HEK293T (cell line): ENCODE measurements around the gene ANKS4B.

ENCODE experiments used
- CTCF ChIA-PET: fragments of 350-600 bp; formaldehyde crosslinking; extraction: SDS; loops from one replicate; lab custom pipeline; 2021; ENCODE audit warnings: antibody characterized with exemption, inconsistent platforms; lab: Yijun Ruan, JAX
- POLR2A ChIA-PET: fragments of 350-600 bp; formaldehyde crosslinking; extraction: SDS; loops from one replicate; lab custom pipeline; 2020; ENCODE audit warnings: antibody characterized with exemption, inconsistent platforms; lab: Yijun Ruan, JAX
- DNase-seq: peaks from one replicate; pipeline ENCODE4 v3.0.0; 2012; ENCODE audit warnings: mixed read lengths; ENCODE audit errors: extremely low spot score
- ARNT ChIP-seq: fragments of 450-650 bp; IDR thresholded peaks from 2 replicates; pipeline ENCODE4 v1.6.1; 2017; ENCODE audit warnings: mild to moderate bottlenecking
- BHLHE40 ChIP-seq: fragments of 450-650 bp; IDR thresholded peaks from 2 replicates; pipeline ENCODE4 v1.6.1; 2016; ENCODE audit warnings: mild to moderate bottlenecking, moderate library complexity, borderline replicate concordance
- CTBP1 ChIP-seq: fragments of 450-650 bp; IDR thresholded peaks from 2 replicates; pipeline ENCODE4 v1.6.1; 2016; ENCODE audit warnings: borderline replicate concordance
- ELF4 ChIP-seq: fragments of 450-650 bp; IDR thresholded peaks from 2 replicates; pipeline ENCODE4 v1.6.1; 2017; ENCODE audit warnings: antibody characterized with exemption
- FOXA1 ChIP-seq: fragments of 450-650 bp; IDR thresholded peaks from 2 replicates; pipeline ENCODE4 v1.6.1; 2016; ENCODE audit warnings: mild to moderate bottlenecking
- FOXK2 ChIP-seq: fragments of 450-650 bp; IDR thresholded peaks from 2 replicates; pipeline ENCODE4 v1.6.1; 2016; ENCODE audit warnings: mild to moderate bottlenecking
- FOXM1 ChIP-seq: fragments of 450-650 bp; IDR thresholded peaks from 2 replicates; pipeline ENCODE4 v1.6.1; 2017; ENCODE audit warnings: mild to moderate bottlenecking, borderline replicate concordance
- HDGF ChIP-seq: fragments of 450-650 bp; IDR thresholded peaks from 2 replicates; pipeline ENCODE4 v1.6.1; 2017; ENCODE audit warnings: antibody characterized with exemption, borderline replicate concordance
- L3MBTL2 ChIP-seq: fragments of 450-650 bp; conservative IDR thresholded peaks from 2 replicates; pipeline ENCODE4 v1.6.1; 2016; ENCODE audit warnings: mild to moderate bottlenecking
- LEF1 ChIP-seq: fragments of 450-650 bp; IDR thresholded peaks from 2 replicates; pipeline ENCODE4 v1.6.1; 2017; ENCODE audit warnings: mild to moderate bottlenecking, borderline replicate concordance
- NFRKB ChIP-seq: fragments of 450-650 bp; IDR thresholded peaks from 2 replicates; pipeline ENCODE4 v1.6.1; 2016; ENCODE audit warnings: mild to moderate bottlenecking, moderate library complexity
- PKNOX1 ChIP-seq: fragments of 450-650 bp; IDR thresholded peaks from 2 replicates; pipeline ENCODE4 v1.6.1; 2016
- SP1 ChIP-seq: fragments of 450-650 bp; IDR thresholded peaks from 2 replicates; pipeline ENCODE4 v1.6.1; 2017
- SUZ12 ChIP-seq: fragments of 450-650 bp; IDR thresholded peaks from 2 replicates; pipeline ENCODE4 v1.6.1; 2016; ENCODE audit warnings: mild to moderate bottlenecking
- TARDBP ChIP-seq: fragments of 450-650 bp; IDR thresholded peaks from 2 replicates; pipeline ENCODE4 v1.6.1; 2016
- ZNF384 ChIP-seq: fragments of 450-650 bp; IDR thresholded peaks from 2 replicates; pipeline ENCODE4 v1.6.1; 2016

ANKS4B gene

GRCh38 chr16:21228361-21228872, 5.1 kb upstream of the ANKS4B start:
- POLR2A ChIA-PET: no interaction called here
- CTCF ChIA-PET: no interaction called here
- TF ChIP-seq ELF4 (no peak), ZNF384 (no peak), HDGF (no peak), LEF1 (no peak), FOXA1 (no peak), FOXK2 (no peak), NFRKB (no peak), FOXM1 (no peak), CTBP1 (no peak)
- no peak for DNase-seq

GRCh38 chr16:21233045-21233520, 416 bp upstream of the ANKS4B start:
- DNase-seq: no peak
- no peak for TF ChIP-seq CTBP1
- ChIA-PET CTCF (no interaction called here), POLR2A (no interaction called here)

- ChIA-PET POLR2A (no interaction called here), CTCF (no interaction called here)
- no peak for DNase-seq
- TF ChIP-seq FOXK2 (no peak), TARDBP (no peak), CTBP1 (no peak), FOXA1 (no peak), ELF4 (no peak), BHLHE40 (no peak), ZNF384 (no peak), FOXM1 (no peak), HDGF (no peak), SUZ12 (no peak), PKNOX1 (no peak), ARNT (no peak), NFRKB (no peak), L3MBTL2 (no peak), LEF1 (no peak)
Measured at GRCh38 chr16:21235199-21235585, 1.7 kb downstream of the ANKS4B start.

- ChIA-PET POLR2A (no interaction called here), CTCF (no interaction called here)
- no peak for TF ChIP-seq TARDBP
- TF ChIP-seq FOXA1: no peak
- TF ChIP-seq SP1: no peak
- TF ChIP-seq BHLHE40: no peak
- no peak for TF ChIP-seq L3MBTL2
- TF ChIP-seq LEF1: no peak
- TF ChIP-seq ELF4: no peak
- no peak for TF ChIP-seq PKNOX1
- no peak for TF ChIP-seq SUZ12
- TF ChIP-seq FOXM1: no peak
- no peak for TF ChIP-seq HDGF
- no peak for TF ChIP-seq CTBP1
- TF ChIP-seq FOXK2: no peak
- no peak for TF ChIP-seq ZNF384
- DNase-seq: no peak
Measured at GRCh38 chr16:21236831-21237230, 3.3 kb downstream of the ANKS4B start.

GRCh38 chr16:21239646-21240045, 6.1 kb downstream of the ANKS4B start:
- POLR2A ChIA-PET: no interaction called here
- CTCF ChIA-PET: no interaction called here
- DNase-seq: no peak
- no peak for TF ChIP-seq FOXA1
- no peak for TF ChIP-seq HDGF
- no peak for TF ChIP-seq SP1
- TF ChIP-seq ZNF384: no peak
- TF ChIP-seq PKNOX1: no peak
- no peak for TF ChIP-seq ELF4
- TF ChIP-seq FOXK2: no peak
- no peak for TF ChIP-seq FOXM1
- TF ChIP-seq NFRKB: no peak
- no peak for TF ChIP-seq SUZ12
- TF ChIP-seq BHLHE40: no peak
- no peak for TF ChIP-seq TARDBP
- no peak for TF ChIP-seq LEF1
- no peak for TF ChIP-seq CTBP1
- no peak for TF ChIP-seq ARNT

GRCh38 chr16:21242756-21243155, 9.3 kb downstream of the ANKS4B start:
- DNase-seq: no peak
- TF ChIP-seq SP1 (no peak), L3MBTL2 (no peak), FOXA1 (no peak)
- CTCF ChIA-PET: no interaction called here
- POLR2A ChIA-PET: no interaction called here
